ENCODE data around the gene SF3A2.
A peak's percentile ranks its signal among the peaks of the same experiment; 100 is the strongest.

Gene SF3A2

GRCh38 chr19:2255112-2255845 is 18.7 kb downstream of the SF3A2 start:
- DNase-seq: peak; percentile 33

- no peak for DNase-seq
Observed at GRCh38 chr19:2255982-2256685, 19.5 kb downstream of the SF3A2 start, which contains the start of gene JSRP1. JSRP1 (minus strand) TSS chr19:2256417; CDS start chr19:2255314, 1,103 bp downstream.

DNA sequence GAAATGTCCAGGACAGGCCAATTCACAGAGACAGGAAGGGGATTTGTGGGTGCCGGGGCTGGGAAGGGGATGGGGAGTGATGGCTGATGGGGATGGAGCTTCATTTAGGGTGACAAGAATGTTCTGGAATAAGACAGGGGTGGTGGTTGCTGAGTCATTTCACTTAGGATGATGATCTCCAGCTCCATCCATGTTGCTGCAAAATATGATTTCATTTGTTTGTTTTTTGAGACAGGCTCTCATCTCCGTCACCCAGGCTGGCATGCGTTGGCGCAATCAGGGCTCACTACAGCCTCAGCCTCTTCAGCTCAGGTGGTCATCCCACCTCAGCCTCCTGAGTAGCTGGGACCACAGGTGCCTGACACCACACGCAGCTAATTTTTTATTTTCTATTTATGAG is 22.7 kb downstream of the SF3A2 start:
- DNase-seq: no peak

DNA sequence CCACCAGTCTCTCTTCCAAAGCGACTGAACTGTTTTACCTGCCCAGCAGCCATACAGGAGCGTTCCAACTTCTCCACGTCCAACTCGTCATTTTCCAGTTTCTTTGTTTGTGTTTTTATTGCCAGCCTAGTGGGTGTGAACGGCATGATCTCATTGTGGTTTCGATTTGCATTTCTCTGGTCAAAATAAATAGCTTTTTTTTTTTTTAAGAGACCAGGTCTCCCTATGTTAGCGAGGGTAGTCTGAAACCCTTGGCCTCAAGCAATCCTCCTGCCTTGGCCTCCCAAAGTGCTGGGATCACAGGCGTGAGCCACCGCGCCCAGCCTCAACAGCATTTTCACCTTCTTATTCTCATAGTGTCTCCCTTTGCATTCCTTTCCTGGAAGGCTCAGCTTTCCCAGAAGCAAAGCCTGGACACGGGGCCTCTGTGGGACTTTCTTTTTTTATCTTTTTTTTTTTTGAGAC is 23.7 kb downstream of the SF3A2 start:
- DNase-seq: no peak

- no peak for DNase-seq
Observed at GRCh38 chr19:2261438-2262172, 25.0 kb downstream of the SF3A2 start.

GRCh38 chr19:2266183-2266993 is 29.8 kb downstream of the SF3A2 start:
- peak; percentile 65 for DNase-seq

- no peak for DNase-seq
Observed at GRCh38 chr19:2268480-2268830, 31.8 kb downstream of the SF3A2 start.

- DNase-seq: no peak
Observed at GRCh38 chr19:2268861-2269243, 32.2 kb downstream of the SF3A2 start.

DNA sequence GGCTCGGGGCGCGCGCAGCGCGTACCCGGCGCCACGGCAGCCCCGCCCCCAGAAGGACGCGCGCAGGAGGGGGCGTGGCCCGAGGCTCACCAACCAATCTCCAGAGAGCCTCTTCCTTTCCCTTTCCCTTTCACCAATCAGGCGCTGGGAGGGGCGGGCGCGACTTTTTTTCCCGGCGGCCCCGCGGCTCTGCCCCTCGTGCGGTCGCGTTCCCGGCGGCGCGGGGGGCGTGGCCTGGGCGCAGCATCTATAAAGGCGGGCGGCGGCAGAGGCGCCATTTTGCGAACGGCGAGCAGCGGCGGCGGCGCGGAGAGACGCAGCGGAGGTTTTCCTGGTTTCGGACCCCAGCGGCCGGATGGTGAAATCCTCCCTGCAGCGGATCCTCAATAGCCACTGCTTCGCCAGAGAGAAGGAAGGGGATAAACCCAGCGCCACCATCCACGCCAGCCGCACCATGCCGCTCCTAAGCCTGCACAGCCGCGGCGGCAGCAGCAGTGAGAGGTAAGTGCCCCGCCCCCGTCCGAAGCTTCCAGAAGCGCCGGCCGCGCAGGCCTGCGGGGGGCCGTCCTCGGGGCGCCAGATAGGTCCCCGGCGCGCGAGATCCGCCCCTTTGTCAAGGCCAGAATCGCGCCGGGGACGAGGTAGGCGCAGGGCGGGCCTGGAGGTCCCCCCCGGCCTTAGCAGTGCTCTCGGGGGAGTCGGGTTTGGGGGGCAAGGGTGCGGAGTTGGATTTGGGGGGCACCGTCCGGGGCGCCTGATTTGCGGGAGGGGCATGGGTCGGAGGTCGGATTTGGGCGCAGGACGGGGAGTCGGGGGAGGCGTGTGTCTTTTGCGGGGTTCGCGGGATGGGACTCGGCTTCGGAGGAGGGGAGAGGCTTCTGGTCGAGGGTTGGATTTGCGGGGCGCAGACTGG is 32.9 kb downstream of the SF3A2 start:
- DNase-seq: peak; percentile 87

GRCh38 chr19:2270157-2270422 is 33.5 kb downstream of the SF3A2 start:
- DNase-seq: no peak

- DNase-seq: no peak
Observed at GRCh38 chr19:2270423-2271233, 34.0 kb downstream of the SF3A2 start.

- DNase-seq: no peak
Observed at GRCh38 chr19:2271234-2272103, 34.8 kb downstream of the SF3A2 start.

DNA sequence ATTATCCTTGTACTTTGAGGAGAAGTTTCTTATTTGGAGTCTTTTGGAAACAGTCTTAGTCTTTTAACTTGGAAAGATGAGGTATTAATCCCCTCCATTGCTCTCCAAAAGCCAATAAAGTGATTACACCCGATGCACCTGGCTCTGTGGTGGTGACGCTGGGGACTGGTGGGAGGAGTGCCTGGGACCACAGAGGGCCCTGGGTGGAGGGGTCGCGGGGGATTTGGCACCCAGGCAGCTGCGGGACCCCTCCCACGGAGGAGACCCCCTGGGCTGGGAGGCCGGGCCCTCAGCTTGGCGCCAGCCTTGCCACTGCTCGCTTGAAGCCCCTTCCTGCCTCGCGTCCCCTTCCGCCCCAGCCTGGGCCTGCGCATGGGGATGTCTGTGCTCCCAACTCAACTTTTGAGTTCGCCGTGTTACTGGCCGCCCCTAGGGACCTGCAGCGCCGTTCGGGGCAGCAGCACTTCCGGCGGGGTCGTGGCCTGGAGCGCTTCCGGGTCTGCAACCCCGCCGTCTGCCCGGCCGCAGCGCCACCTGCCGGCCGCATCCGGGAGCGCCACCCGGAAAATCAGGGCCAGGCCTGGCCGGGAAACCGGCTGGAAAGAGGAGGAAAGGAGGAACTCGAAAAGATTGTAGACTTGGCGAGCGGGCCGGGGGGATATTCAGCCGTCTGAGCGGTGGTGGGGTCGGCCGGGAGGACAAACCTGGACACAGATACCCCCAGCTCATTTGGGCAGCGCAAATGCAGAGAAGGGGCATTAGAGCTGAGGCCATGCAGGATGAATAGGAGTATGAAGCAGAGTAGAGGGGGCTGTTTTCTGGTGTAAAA is 36.9 kb downstream of the SF3A2 start:
- DNase-seq: peak; percentile 34

DNA sequence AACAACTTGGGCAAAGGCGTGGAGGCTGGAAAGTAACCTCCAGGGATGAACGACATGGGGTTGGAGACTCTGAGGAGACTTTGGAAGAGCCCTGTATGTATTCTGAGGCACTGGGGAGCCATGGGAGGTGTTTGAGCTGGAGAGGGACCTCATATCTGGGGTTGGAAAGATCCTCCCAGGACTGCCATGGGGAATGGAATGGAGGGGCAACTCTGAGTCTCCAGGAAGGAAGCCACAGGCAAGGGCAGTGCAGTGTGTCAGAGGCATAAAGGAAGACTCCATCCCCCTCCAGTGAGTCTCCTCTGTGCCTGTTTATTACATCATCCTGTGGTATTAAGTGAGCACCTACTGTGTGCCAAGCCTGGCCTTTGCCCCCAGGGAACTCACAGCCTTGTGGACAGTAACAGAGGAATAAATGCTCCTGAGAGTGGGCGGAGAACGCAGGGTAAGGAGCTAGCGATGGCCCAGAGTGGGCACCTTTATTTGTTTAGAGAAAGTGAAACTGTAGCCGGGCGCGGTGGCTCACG is 37.6 kb downstream of the SF3A2 start:
- no peak for DNase-seq

DNA sequence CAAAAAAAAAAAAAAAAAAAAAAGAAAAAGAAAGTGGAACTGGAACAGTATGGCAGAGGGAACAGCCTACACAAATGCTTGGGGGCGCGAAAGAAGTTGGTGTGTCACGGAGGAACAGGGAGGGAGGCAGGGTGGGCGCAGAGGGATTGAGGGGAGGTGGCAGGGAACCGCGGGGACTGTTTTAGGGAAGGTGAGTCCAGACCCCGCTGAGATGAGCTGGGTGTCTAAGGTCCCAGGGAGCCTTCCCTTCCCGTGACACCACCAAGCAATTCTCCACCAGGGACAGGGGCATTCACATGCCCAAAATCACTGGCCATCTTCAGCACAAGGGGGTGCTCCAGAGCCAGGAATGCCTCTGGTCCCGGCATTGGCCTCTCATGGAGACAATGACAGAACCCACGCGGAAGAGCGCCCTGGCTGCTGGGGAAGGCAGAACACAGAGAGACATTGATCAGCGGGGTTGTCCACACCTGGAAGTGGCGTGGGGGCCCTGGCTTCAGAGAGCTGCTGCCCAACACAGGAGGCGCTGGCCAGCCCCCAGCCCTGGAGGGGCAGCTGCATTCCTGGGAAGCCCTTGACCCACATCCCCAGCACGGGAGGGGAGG is 38.4 kb downstream of the SF3A2 start:
- no peak for DNase-seq

DNA sequence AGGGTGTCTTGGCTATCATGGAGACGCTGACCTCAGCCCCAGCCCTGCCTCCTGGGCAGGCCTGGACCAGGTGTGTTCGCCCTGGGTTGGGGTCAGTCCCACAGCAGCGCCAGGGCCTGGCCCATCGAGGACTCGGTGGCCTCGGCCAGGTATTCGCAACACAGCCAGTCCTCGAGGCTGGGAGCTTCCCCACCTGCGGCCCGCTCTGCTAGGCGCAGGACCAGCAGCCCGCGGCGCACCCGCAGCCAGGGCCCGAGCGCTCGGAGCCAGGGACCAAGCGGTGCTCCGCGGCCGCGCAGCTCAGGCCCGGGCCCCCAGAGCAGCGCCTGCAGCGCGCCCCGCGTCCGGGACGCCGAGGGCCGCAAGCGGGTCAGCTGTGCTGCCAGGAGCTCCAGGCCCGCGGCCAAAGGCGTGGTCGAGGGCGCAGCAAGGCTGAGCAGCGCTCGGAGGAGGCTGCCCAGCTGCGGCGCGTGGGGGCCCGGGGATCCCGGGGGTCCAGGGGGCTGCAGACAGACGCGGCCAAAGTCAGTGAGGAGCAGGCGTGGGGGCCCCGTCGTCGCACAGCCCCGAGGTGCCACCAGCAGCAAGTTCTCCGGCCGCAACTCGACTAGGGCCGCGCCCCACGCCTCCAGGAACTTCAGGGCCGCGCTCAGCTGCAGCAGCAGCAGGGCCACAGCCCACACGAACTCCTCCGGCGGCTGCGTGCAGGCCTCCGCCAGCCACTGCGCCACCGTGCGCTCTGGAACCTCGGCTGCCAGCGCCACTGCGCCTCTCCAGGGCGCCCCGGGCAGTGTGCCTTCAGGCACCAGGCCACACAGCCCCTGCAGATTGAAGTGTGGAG is 39.2 kb downstream of the SF3A2 start:
- DNase-seq: no peak

DNA sequence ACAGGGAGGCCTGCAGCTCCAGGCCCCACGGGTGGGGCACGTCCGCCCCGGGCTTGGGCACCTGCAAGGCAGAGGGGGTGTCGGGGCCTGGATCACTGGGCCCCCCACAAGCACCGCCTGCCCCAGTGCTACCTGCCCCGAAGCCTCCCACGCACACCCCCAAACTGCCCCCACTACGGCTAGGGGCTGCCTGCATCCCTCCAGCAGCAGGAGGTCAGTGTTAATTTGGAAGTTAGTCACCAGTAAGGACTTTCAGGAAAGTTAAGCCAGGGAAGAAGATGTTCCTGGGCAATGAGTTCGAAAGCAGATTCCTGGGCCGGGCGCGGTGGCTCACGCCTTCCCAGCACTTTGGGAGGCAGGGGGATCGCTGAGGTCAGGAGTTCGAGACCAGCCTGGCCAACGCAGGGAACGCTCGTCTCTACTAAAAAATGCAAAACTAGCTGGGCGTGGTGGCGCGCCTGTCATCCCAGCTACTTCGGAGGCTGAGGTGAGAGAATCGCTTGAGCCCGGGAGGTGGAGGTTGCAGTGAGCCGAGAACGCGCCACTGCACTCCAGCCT is 39.9 kb downstream of the SF3A2 start:
- DNase-seq: no peak

All from DMS79 (cell line).